Measurements from ENCODE around the gene C10orf53.
"Not testable (repeated sequence)": the region's sequence is repeated elsewhere in the genome, so short reads cannot be mapped to it uniquely, and the experiment has no call there.

Gene C10orf53

GRCh38 chr10:49652421-49653272 is 26.8 kb upstream of the C10orf53 start:
- DNase-seq = no peak

GRCh38 chr10:49653273-49653929 is 26.1 kb upstream of the C10orf53 start:
- no peak for DNase-seq

- no peak for DNase-seq
These were observed 25.3 kb upstream of the C10orf53 start for GRCh38 chr10:49654036-49654693.

GRCh38 chr10:49655099-49655498 is 24.4 kb upstream of the C10orf53 start:
- no peak for DNase-seq

GRCh38 chr10:49656845-49657493 is 22.5 kb upstream of the C10orf53 start:
- no peak for DNase-seq

GRCh38 chr10:49657606-49658005 is 21.8 kb upstream of the C10orf53 start:
- no peak for DNase-seq

- no peak for DNase-seq
These were observed 18.2 kb upstream of the C10orf53 start for GRCh38 chr10:49661140-49661856.

- no peak for DNase-seq
These were observed 17.2 kb upstream of the C10orf53 start for GRCh38 chr10:49662169-49662830.

- no peak for DNase-seq
These were observed 15.9 kb upstream of the C10orf53 start for GRCh38 chr10:49663596-49663995.

GRCh38 chr10:49664006-49664841 is 15.2 kb upstream of the C10orf53 start:
- DNase-seq = no peak

GRCh38 chr10:49664842-49665355 is 14.6 kb upstream of the C10orf53 start:
- no peak for DNase-seq

GRCh38 chr10:49666054-49666615 is 13.3 kb upstream of the C10orf53 start:
- no peak for DNase-seq

- DNase-seq = no peak
These were observed 12.8 kb upstream of the C10orf53 start for GRCh38 chr10:49666685-49667084.

GRCh38 chr10:49667991-49668390 is 11.5 kb upstream of the C10orf53 start:
- no peak for DNase-seq

- no peak for DNase-seq
These were observed 10.8 kb upstream of the C10orf53 start for GRCh38 chr10:49668684-49669083.

- DNase-seq = no peak
These were observed 498 bp upstream of the C10orf53 start for GRCh38 chr10:49678827-49679479.

GRCh38 chr10:49682449-49682848 is 3.0 kb downstream of the C10orf53 start:
- not testable (repeated sequence) for DNase-seq

- DNase-seq = no peak
These were observed 3.4 kb downstream of the C10orf53 start for GRCh38 chr10:49682879-49683278.

- DNase-seq = no peak
These were observed 7.2 kb downstream of the C10orf53 start for GRCh38 chr10:49686651-49687050.

Measured in C1 segment of cervical spinal cord (tissue), 14 donors.